GM19452 (cell line): ENCODE measurements around the gene POTEG.
"Not testable (repeated sequence)": the region's sequence is repeated elsewhere in the genome, so short reads cannot be mapped to it uniquely, and the experiment has no call there.

Experiments
- ATAC-seq: cut with Tn5 transposase; IDR thresholded peaks from one replicate; pipeline ENCODE4 v1.9.1; 2021; ENCODE audit not compliant: unreplicated experiment

POTEG gene

GRCh38 chr14:19434241-19434640 is at the start of gene POTEG:
Gene POTEG (minus strand): TSS chr14:19434341. CDS start chr14:19434289, 52 bp downstream.
- ATAC-seq, result not testable (repeated sequence)

- not testable (repeated sequence) for ATAC-seq
Measured at GRCh38 chr14:19482093-19482492, 48.0 kb upstream of the POTEG start.

GRCh38 chr14:19481421-19481820 is 47.3 kb upstream of the POTEG start:
- not testable (repeated sequence) for ATAC-seq

- ATAC-seq, result not testable (repeated sequence)
Measured at GRCh38 chr14:19480491-19480890, 46.4 kb upstream of the POTEG start.

GRCh38 chr14:19445761-19446160 is 11.6 kb upstream of the POTEG start:
- not testable (repeated sequence) for ATAC-seq

GRCh38 chr14:19439826-19440225 is 5.7 kb upstream of the POTEG start:
- ATAC-seq, result not testable (repeated sequence)

- not testable (repeated sequence) for ATAC-seq
Measured at GRCh38 chr14:19439219-19439618, 5.1 kb upstream of the POTEG start.

- ATAC-seq, result not testable (repeated sequence)
Measured at GRCh38 chr14:19437126-19437443, 2.9 kb upstream of the POTEG start.

- ATAC-seq, result not testable (repeated sequence)
Measured at GRCh38 chr14:19436311-19437125, 2.4 kb upstream of the POTEG start.

- ATAC-seq, result not testable (repeated sequence)
Measured at GRCh38 chr14:19435852-19436251, 1.7 kb upstream of the POTEG start.

GRCh38 chr14:19434891-19435290 is 750 bp upstream of the POTEG start:
- ATAC-seq, result not testable (repeated sequence)

- ATAC-seq, result not testable (repeated sequence)
Measured at GRCh38 chr14:19433765-19434164, 376 bp downstream of the POTEG start.

GRCh38 chr14:19408519-19408918 is 25.6 kb downstream of the POTEG start:
- not testable (repeated sequence) for ATAC-seq

- ATAC-seq, result not testable (repeated sequence)
Measured at GRCh38 chr14:19402097-19402496, 32.0 kb downstream of the POTEG start.

GRCh38 chr14:19394727-19395126 is 39.4 kb downstream of the POTEG start:
- ATAC-seq, result not testable (repeated sequence)

GRCh38 chr14:19390230-19390629 is 43.9 kb downstream of the POTEG start:
- ATAC-seq, result not testable (repeated sequence)

- not testable (repeated sequence) for ATAC-seq
Measured at GRCh38 chr14:19388741-19389140, 45.4 kb downstream of the POTEG start.

GRCh38 chr14:19386996-19387395 is 47.1 kb downstream of the POTEG start:
- ATAC-seq, result not testable (repeated sequence)

- ATAC-seq, result not testable (repeated sequence)
Measured at GRCh38 chr14:19386309-19386708, 47.8 kb downstream of the POTEG start.

GRCh38 chr14:19384088-19384781 is 49.9 kb downstream of the POTEG start:
- ATAC-seq, result not testable (repeated sequence)

- ATAC-seq, result not testable (repeated sequence)
Measured at GRCh38 chr14:19383008-19383584, 51.0 kb downstream of the POTEG start.

- not testable (repeated sequence) for ATAC-seq
Measured at GRCh38 chr14:19380137-19380536, 54.0 kb downstream of the POTEG start.
